ENCODE data around the gene CAMSAP1. TPM values are rescaled to one million over a fixed set of nuclear protein-coding genes. Genes with fewer than 3 reads are reported as not detected.

Gene CAMSAP1
- total RNA-seq, 1 experiment from 2014 or later, result 24.8 TPM

DNA sequence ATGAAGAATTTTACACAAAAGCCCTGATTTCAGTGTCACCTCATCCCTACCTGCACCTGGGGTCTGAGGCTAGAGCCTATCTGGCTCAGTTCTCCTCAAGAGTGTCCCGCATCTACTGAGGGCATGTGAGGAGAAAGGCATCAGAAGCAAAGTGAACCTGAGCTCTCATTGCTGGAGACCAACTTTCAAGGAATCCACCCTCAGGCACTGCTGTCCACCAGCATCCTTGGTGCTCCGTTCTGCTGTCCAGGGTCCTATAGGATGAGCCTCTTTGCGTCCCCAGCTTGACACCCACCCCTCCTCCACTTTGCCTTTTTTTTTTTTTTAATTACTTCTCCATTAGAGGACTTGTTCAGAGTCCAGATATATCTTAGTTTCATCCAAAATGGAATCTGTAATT, 49.5 kb downstream of the CAMSAP1 start:
- ChIA-PET POLR2A (no interaction called here), CTCF (no interaction called here)
- Histone ChIP-seq H3K9me3 (ENCODE audit: control insufficient read depth, insufficient read depth, low read depth, low read length) (no peaks in the 10 kb centered on the region), H3K27ac (ENCODE audit: low read length) (no peak overlapping the region), H3K27me3 (ENCODE audit: control insufficient read depth, insufficient read depth, low read length) (no peaks in the 10 kb centered on the region), H3K4me3 (ENCODE audit: low read depth in 2 of 2, low read length in 2 of 2) (no peak overlapping the region), H3K4me1 (ENCODE audit: control insufficient read depth, insufficient read depth, low read length) (no peaks in the 10 kb centered on the region), H3K36me3 (ENCODE audit: control insufficient read depth, insufficient read depth, low read length) (no peaks in the 10 kb centered on the region)
- intact Hi-C loops (cut with micrococcal nuclease; ENCODE audit: unreplicated experiment) (no loop called here), in situ Hi-C loops (cut with HindIII; ENCODE audit: low pct_unique_long_range_greater_than_20kb, low sequenced_read_pairs) (no loop called here)
- BruUV-seq (replicated peaks), result no TSS peak
- DNase-seq (ENCODE audit: low read depth, low spot score), result no peak
- no peak for ATAC-seq
- TF ChIP-seq SIN3A (IDR thresholded peaks at IDR 0.05; ENCODE audit: borderline replicate concordance, insufficient read depth, low read depth, low read length), result no peak
- TF ChIP-seq, protein P1, sequence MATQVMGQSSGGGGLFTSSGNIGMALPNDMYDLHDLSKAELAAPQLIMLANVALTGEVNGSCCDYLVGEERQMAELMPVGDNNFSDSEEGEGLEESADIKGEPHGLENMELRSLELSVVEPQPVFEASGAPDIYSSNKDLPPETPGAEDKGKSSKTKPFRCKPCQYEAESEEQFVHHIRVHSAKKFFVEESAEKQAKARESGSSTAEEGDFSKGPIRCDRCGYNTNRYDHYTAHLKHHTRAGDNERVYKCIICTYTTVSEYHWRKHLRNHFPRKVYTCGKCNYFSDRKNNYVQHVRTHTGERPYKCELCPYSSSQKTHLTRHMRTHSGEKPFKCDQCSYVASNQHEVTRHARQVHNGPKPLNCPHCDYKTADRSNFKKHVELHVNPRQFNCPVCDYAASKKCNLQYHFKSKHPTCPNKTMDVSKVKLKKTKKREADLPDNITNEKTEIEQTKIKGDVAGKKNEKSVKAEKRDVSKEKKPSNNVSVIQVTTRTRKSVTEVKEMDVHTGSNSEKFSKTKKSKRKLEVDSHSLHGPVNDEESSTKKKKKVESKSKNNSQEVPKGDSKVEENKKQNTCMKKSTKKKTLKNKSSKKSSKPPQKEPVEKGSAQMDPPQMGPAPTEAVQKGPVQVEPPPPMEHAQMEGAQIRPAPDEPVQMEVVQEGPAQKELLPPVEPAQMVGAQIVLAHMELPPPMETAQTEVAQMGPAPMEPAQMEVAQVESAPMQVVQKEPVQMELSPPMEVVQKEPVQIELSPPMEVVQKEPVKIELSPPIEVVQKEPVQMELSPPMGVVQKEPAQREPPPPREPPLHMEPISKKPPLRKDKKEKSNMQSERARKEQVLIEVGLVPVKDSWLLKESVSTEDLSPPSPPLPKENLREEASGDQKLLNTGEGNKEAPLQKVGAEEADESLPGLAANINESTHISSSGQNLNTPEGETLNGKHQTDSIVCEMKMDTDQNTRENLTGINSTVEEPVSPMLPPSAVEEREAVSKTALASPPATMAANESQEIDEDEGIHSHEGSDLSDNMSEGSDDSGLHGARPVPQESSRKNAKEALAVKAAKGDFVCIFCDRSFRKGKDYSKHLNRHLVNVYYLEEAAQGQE (IDR thresholded peaks at IDR 0.05; ENCODE audit: insufficient read depth in 1 of 2, low read depth in 2 of 2, low read length in 1 of 2), result no peak

DNA sequence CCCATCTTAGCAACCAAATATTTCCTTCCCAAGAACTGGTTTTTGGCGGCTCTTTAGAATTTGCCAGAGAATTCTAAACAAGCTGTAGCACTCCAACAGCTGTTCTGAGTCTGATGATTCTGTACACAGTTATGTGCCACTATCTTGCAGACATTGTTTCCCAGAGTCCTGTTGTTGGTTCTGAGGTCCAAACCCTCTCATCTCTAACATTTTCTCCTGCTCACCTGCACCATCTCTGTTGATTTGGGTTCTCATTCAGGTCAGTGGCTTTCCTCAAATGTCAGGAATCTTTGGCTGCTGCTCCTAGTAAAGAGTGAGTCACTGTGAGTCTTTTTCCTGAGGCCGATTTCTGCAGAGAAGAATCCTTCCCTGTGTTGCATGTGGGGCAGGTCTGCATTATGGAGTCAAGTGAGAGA, 50.0 kb downstream of the CAMSAP1 start:
- no peak overlapping the region for H3K27ac ChIP-seq (ENCODE audit: low read length)

More for the DNA sequence above, 50.0 kb downstream of the CAMSAP1 start:
- no peaks in the 10 kb centered on the region for H3K27me3 ChIP-seq (ENCODE audit: control insufficient read depth, insufficient read depth, low read length)
- no peak for ATAC-seq
- intact Hi-C loops (cut with micrococcal nuclease; ENCODE audit: unreplicated experiment) (no loop called here), in situ Hi-C loops (cut with HindIII; ENCODE audit: low pct_unique_long_range_greater_than_20kb, low sequenced_read_pairs) (no loop called here)
- no peak overlapping the region for H3K4me3 ChIP-seq (ENCODE audit: low read depth in 2 of 2, low read length in 2 of 2)
- POLR2A ChIA-PET, result no interaction called here
- CTCF ChIA-PET, result no interaction called here
- H3K36me3 ChIP-seq (ENCODE audit: control insufficient read depth, insufficient read depth, low read length), result no peaks in the 10 kb centered on the region
- no peaks in the 10 kb centered on the region for H3K4me1 ChIP-seq (ENCODE audit: control insufficient read depth, insufficient read depth, low read length)
- BruUV-seq (replicated peaks), result no TSS peak
- no peaks in the 10 kb centered on the region for H3K9me3 ChIP-seq (ENCODE audit: control insufficient read depth, insufficient read depth, low read depth, low read length)
- TF ChIP-seq, protein P1 (IDR thresholded peaks at IDR 0.05; ENCODE audit: insufficient read depth in 1 of 2, low read depth in 2 of 2, low read length in 1 of 2), result no peak
- TF ChIP-seq SIN3A (IDR thresholded peaks at IDR 0.05; ENCODE audit: borderline replicate concordance, insufficient read depth, low read depth, low read length) (no peak), POLR2AphosphoS5 (IDR thresholded peaks at IDR 0.05; ENCODE audit: low read depth, low read length) (no peak), TCF7L2 (IDR thresholded peaks at IDR 0.05; ENCODE audit: low read depth, low read length) (no peak)
- TF ChIP-seq, protein P2, sequence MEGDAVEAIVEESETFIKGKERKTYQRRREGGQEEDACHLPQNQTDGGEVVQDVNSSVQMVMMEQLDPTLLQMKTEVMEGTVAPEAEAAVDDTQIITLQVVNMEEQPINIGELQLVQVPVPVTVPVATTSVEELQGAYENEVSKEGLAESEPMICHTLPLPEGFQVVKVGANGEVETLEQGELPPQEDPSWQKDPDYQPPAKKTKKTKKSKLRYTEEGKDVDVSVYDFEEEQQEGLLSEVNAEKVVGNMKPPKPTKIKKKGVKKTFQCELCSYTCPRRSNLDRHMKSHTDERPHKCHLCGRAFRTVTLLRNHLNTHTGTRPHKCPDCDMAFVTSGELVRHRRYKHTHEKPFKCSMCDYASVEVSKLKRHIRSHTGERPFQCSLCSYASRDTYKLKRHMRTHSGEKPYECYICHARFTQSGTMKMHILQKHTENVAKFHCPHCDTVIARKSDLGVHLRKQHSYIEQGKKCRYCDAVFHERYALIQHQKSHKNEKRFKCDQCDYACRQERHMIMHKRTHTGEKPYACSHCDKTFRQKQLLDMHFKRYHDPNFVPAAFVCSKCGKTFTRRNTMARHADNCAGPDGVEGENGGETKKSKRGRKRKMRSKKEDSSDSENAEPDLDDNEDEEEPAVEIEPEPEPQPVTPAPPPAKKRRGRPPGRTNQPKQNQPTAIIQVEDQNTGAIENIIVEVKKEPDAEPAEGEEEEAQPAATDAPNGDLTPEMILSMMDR (IDR thresholded peaks at IDR 0.05), result no peak
- no peak for DNase-seq (ENCODE audit: low read depth, low spot score)
